Upper lobe of left lung (tissue), 6 donors: ENCODE measurements around the gene SLC39A8. TPM values are rescaled to one million over a fixed set of nuclear protein-coding genes. Genes with fewer than 3 reads are reported as not detected.
A peak's percentile ranks its signal among the peaks of the same experiment; 100 is the strongest.

Experiments used
- ATAC-seq, 2 donors: fragments of 200-7000 bp; cut with Tn5 transposase; one replicate each; pipeline ENCODE4 v1.9.1; 2022; ENCODE audit warnings: mild to moderate bottlenecking in 2 of 2, moderate library complexity in 2 of 2; ENCODE audit not compliant: low FRiP score in 2 of 2
- DNase-seq, 2 donors: peaks; one replicate each; pipeline ENCODE4 v3.0.0-alpha.2; 2019 to 2020
- H3K27ac ChIP-seq, 4 donors: fragments of 200-600 bp; sonication (generic); one replicate each; pipeline ENCODE4 v1.5.1; 2016 to 2019
- H3K27me3 ChIP-seq, 4 donors: fragments of 200-600 bp; sonication (generic); one replicate each; pipeline ENCODE4 v1.5.1; 2017 to 2019
- H3K36me3 ChIP-seq, 4 donors: fragments of 200-600 bp; sonication (generic); one replicate each; pipeline ENCODE4 v1.5.1; 2016 to 2019
- H3K4me1 ChIP-seq, 4 donors: fragments of 200-600 bp; sonication (generic); one replicate each; pipeline ENCODE4 v1.5.1; 2018 to 2019
- H3K4me3 ChIP-seq, 4 donors: fragments of 200-600 bp; sonication (generic); one replicate each; pipeline ENCODE4 v1.5.1; 2017 to 2019; ENCODE audit warnings: mild to moderate bottlenecking in 2 of 4, moderate library complexity in 1 of 4
- H3K9me3 ChIP-seq, 4 donors: fragments of 200-600 bp; sonication (generic); one replicate each; pipeline ENCODE4 v1.5.1; 2018 to 2019
- EP300 ChIP-seq, 4 donors: sonication (generic); formaldehyde crosslinking; IDR thresholded peaks; one replicate each; pipeline ENCODE4 v1.5.1; 2017; ENCODE audit warnings: antibody characterized with exemption in 4 of 4, control low read depth in 2 of 4
- POLR2A ChIP-seq, 4 donors: fragments of 450-650 bp; IDR thresholded peaks; one replicate each; pipeline ENCODE4 v1.5.1; 2016 to 2017; ENCODE audit warnings: antibody characterized with exemption in 4 of 4, mild to moderate bottlenecking in 2 of 4
- POLR2AphosphoS5 ChIP-seq, 2 donors: sonication (generic); formaldehyde crosslinking; IDR thresholded peaks; one replicate each; pipeline ENCODE4 v1.5.1; 2017; ENCODE audit warnings: antibody characterized with exemption in 2 of 2
- WGBS, 2 donors: methylation state at CpG; one replicate each; pipeline ENCODE4 v1.1.5; 2017 to 2018; 5-methylcytosine and 5-hydroxymethylcytosine counted together
- total RNA-seq, 6 donors: library from RNA; depleted of rRNA in 4 of 6; stranded (reverse); fragments of >200 nt in 4 of 6; gene quantifications; one replicate each; pipeline versions ENCODE4 v1.1.0 to v1.2.1, GENCODE V29; 2016 to 2021
- TF ChIP-seq, protein P1 (sequence below), 6 experiments: fragments of 450-650 bp in 4 of 6; fragments of 200-600 bp in 2 of 6; sonication (generic) in 2 of 6; IDR thresholded peaks; one replicate each; pipeline ENCODE4 v1.5.1; 2016 to 2019; ENCODE audit warnings: antibody characterized with exemption in 6 of 6
- donor health status: DM: no; HTN: no; CAD: no; lungs with moderate emphysema.
- donor health status: DM: no; HTN: yes; CAD: no; lungs with severe emphysema.

SLC39A8 gene
- total RNA-seq, 6 donors from 2014 or later: 218 to 627 (median 317) TPM

DNA sequence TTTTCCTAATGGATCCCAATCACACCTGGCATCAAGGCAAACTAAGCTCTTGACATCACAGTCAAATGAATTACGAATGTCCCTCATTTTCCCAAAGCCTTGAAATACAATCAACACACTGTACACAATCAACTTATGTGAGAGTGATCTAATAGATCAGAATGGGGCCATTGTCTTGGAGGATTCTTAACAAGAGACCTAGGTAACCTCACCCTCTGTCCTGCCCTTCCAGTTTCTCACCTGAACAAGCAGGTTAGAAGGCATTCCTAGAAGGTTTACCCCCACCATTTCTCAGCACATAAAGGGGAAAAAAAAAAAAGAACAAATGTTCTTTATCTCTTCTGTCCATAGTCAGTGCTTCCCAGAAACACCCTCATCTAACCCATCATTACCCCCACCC, 6.3 kb downstream of the SLC39A8 start:
- Histone ChIP-seq H3K27ac (no peak overlapping the region), H3K9me3 (no peaks in the 10 kb centered on the region), H3K4me1 (peaks cover 0 to 12% (median 4%) of the 10 kb centered on the region in 4 donors), H3K4me3 (no peak overlapping the region), H3K27me3 (no peaks in the 10 kb centered on the region), H3K36me3 (no peaks in the 10 kb centered on the region)
- ATAC-seq: no peak
- 86 to 100% methylated on average over 1 of the region's 1 CpG for WGBS, 2 donors
- TF ChIP-seq, protein P1, sequence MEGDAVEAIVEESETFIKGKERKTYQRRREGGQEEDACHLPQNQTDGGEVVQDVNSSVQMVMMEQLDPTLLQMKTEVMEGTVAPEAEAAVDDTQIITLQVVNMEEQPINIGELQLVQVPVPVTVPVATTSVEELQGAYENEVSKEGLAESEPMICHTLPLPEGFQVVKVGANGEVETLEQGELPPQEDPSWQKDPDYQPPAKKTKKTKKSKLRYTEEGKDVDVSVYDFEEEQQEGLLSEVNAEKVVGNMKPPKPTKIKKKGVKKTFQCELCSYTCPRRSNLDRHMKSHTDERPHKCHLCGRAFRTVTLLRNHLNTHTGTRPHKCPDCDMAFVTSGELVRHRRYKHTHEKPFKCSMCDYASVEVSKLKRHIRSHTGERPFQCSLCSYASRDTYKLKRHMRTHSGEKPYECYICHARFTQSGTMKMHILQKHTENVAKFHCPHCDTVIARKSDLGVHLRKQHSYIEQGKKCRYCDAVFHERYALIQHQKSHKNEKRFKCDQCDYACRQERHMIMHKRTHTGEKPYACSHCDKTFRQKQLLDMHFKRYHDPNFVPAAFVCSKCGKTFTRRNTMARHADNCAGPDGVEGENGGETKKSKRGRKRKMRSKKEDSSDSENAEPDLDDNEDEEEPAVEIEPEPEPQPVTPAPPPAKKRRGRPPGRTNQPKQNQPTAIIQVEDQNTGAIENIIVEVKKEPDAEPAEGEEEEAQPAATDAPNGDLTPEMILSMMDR (IDR thresholded peaks at IDR 0.05): no peak
- no peak for TF ChIP-seq EP300 (IDR thresholded peaks at IDR 0.05)
- no peak for DNase-seq

DNA sequence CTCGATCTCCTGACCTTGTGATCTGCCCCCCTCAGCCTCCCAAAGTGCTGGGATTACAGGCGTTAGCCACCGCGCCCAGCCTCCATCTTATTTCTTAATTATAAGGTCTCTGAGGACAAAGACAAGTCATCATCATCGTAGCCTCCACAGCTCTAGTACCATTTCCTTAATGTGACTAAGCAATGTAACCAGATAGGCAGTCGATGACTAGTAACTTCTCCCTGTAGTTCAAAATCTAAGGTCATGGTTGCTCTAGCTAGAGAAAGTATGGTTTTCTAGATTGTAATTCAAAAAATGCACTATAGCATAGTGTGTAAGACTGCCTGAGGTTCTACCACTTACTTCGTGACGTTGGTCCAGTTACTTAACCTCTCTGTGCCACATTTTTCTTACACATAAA, 6.9 kb downstream of the SLC39A8 start:
- H3K36me3 ChIP-seq: no peaks in the 10 kb centered on the region
- WGBS, 2 donors: 92 to 93% methylated on average over 8 of the region's 8 CpGs
- H3K4me3 ChIP-seq: no peak overlapping the region
- TF ChIP-seq EP300 (IDR thresholded peaks at IDR 0.05) (no peak), POLR2AphosphoS5 (IDR thresholded peaks at IDR 0.05) (no peak), POLR2A (IDR thresholded peaks at IDR 0.05) (no peak)
- TF ChIP-seq, protein P1 (IDR thresholded peaks at IDR 0.05): no peak
- no peak overlapping the region for H3K27ac ChIP-seq
- ATAC-seq (no peak), DNase-seq (no peak)
- H3K4me1 ChIP-seq: peaks cover 0 to 6% (median 2%) of the 10 kb centered on the region in 4 donors
- H3K9me3 ChIP-seq: no peaks in the 10 kb centered on the region
- no peaks in the 10 kb centered on the region for H3K27me3 ChIP-seq

DNA sequence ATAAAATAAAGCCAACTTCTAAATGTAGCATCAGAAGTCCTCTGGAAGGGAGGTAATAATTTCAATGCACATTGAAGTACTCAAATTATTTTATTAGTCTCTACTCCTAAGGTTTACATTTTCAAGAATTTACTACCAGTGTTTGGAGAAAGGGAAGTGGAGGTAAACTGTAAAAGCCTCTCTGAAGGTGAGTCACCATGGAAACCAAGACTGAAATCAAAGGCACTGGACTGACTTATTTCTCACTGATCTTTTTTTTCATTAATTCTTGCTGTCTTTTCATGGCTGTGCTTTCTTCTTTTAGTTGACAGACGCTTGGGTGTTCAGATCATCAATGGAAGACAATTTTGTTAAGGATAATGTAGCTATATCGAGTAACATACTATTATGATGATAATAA, 9.7 kb downstream of the SLC39A8 start:
- TF ChIP-seq, protein P1 (IDR thresholded peaks at IDR 0.05): no peak
- no peak for TF ChIP-seq POLR2AphosphoS5 (IDR thresholded peaks at IDR 0.05)
- TF ChIP-seq EP300 (IDR thresholded peaks at IDR 0.05): no peak
- TF ChIP-seq POLR2A (IDR thresholded peaks at IDR 0.05): no peak
- no peak overlapping the region for H3K27ac ChIP-seq
- H3K4me3 ChIP-seq: no peak overlapping the region
- H3K27me3 ChIP-seq: no peaks in the 10 kb centered on the region
- 98% methylated on average over 2 of the region's 2 CpGs for WGBS, 2 donors
- DNase-seq: no peak
- no peaks in the 10 kb centered on the region for H3K9me3 ChIP-seq
- H3K4me1 ChIP-seq: peaks cover 0 to 4% (median 2%) of the 10 kb centered on the region in 4 donors
- ATAC-seq: no peak
- H3K36me3 ChIP-seq: no peaks in the 10 kb centered on the region

DNA sequence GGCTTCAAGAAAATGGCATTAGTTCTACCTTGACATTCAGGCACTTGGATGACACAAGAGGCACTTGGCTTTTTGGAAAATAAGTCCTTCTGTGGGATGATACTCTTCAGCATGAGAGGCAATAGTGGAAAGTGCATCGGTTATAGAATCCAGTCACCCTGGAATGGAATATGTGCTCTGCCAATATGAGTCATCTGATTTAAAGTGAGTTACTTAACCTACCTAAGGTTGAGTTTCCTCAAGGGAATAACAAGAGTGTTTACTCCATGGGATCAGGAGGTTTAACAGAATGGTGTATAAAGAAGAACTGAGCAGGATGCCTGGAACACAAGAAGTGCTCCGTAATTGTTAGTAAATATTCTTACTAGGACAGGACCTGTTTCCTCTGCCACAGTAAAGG, 10.7 kb downstream of the SLC39A8 start:
- H3K4me3 ChIP-seq: no peak overlapping the region
- DNase-seq (no peak), ATAC-seq (no peak)
- no peaks in the 10 kb centered on the region for H3K9me3 ChIP-seq
- H3K4me1 ChIP-seq: peaks cover 0 to 2% (median under 1%) of the 10 kb centered on the region in 4 donors
- 75 to 81% methylated on average over 2 of the region's 2 CpGs for WGBS, 2 donors
- no peaks in the 10 kb centered on the region for H3K27me3 ChIP-seq
- H3K27ac ChIP-seq: no peak overlapping the region
- H3K36me3 ChIP-seq: no peaks in the 10 kb centered on the region
- TF ChIP-seq POLR2A (IDR thresholded peaks at IDR 0.05) (peak in 1 of 4 donors; percentile 9), EP300 (IDR thresholded peaks at IDR 0.05) (peak in 1 of 4 donors; percentile 19), POLR2AphosphoS5 (IDR thresholded peaks at IDR 0.05) (no peak)
- TF ChIP-seq, protein P1 (IDR thresholded peaks at IDR 0.05): no peak

DNA sequence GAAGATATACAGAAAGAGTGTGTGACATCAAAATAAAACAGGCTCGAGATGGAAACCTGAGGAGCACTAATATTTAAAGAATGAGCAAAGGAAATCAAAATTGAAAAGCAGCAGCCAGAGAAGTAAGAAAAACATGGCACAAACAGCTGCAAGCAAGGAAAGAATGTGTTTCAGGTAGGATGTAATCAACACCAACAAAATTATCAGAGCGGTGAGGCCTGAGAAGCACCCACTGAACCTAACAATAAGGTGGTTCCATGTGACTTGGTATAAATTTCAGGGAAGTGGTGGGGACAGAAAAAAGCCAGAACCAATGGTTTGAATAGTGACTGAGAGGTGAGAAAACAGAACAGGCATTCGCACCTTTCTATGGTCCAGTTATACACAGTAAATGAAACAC, 11.5 kb downstream of the SLC39A8 start:
- no peak for TF ChIP-seq POLR2AphosphoS5 (IDR thresholded peaks at IDR 0.05)
- no peak for TF ChIP-seq POLR2A (IDR thresholded peaks at IDR 0.05)
- no peak for TF ChIP-seq EP300 (IDR thresholded peaks at IDR 0.05)
- TF ChIP-seq, protein P1 (IDR thresholded peaks at IDR 0.05): no peak
- no peaks in the 10 kb centered on the region for H3K9me3 ChIP-seq
- no peak for DNase-seq
- H3K36me3 ChIP-seq: no peaks in the 10 kb centered on the region
- H3K27me3 ChIP-seq: no peaks in the 10 kb centered on the region
- no peak overlapping the region for H3K27ac ChIP-seq
- no peaks in the 10 kb centered on the region for H3K4me1 ChIP-seq
- no peak for ATAC-seq
- no peak overlapping the region for H3K4me3 ChIP-seq
- 85 to 90% methylated on average over 3 of the region's 3 CpGs for WGBS, 2 donors
